Measurements from ENCODE around the gene STARD3.

DNA sequence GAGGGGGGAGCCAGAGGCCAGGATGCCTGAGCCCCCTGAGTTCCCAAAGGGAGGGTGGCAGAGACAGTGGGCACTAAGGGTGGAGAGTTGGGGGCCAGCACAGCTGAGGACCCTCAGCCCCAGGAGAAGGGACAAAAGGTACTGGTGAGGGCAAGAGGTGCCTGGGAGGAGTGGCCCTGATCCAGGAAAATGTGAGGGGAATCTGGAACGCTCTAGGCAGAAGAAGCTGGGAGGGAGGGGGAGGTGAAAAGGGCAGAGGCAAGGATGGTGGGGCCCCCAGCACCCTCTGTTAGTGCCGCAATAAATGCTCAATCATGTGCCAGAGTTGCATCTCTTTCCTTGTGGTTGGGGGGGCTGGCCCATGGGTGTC is 29.3 kb downstream of the STARD3 start:
- TF ChIP-seq, protein P1, sequence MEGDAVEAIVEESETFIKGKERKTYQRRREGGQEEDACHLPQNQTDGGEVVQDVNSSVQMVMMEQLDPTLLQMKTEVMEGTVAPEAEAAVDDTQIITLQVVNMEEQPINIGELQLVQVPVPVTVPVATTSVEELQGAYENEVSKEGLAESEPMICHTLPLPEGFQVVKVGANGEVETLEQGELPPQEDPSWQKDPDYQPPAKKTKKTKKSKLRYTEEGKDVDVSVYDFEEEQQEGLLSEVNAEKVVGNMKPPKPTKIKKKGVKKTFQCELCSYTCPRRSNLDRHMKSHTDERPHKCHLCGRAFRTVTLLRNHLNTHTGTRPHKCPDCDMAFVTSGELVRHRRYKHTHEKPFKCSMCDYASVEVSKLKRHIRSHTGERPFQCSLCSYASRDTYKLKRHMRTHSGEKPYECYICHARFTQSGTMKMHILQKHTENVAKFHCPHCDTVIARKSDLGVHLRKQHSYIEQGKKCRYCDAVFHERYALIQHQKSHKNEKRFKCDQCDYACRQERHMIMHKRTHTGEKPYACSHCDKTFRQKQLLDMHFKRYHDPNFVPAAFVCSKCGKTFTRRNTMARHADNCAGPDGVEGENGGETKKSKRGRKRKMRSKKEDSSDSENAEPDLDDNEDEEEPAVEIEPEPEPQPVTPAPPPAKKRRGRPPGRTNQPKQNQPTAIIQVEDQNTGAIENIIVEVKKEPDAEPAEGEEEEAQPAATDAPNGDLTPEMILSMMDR (IDR thresholded peaks at IDR 0.05) = no peak
- TF ChIP-seq POLR2A (IDR thresholded peaks at IDR 0.05) = no peak

All from right lobe of liver (tissue), 4 donors.